ENCODE measurements around the gene MAS1.
"Not testable (repeated sequence)": the region's sequence is repeated elsewhere in the genome, so short reads cannot be mapped to it uniquely, and the experiment has no call there.

MAS1 gene

GRCh38 chr6:159890792-159891191, at the start of gene MAS1:
Gene MAS1 (plus strand): TSS chr6:159890988. CDS start chr6:159906956, 15,968 bp downstream.
- no peak for DNase-seq

- DNase-seq: no peak
These were observed 48.8 kb upstream of the MAS1 start for GRCh38 chr6:159842035-159842434.

GRCh38 chr6:159844737-159845645, 45.8 kb upstream of the MAS1 start:
- peak; percentile 64 for DNase-seq

- not testable (repeated sequence) for DNase-seq
These were observed 42.2 kb upstream of the MAS1 start for GRCh38 chr6:159848552-159848951.

GRCh38 chr6:159849851-159850250, 40.9 kb upstream of the MAS1 start:
- DNase-seq: not testable (repeated sequence)

GRCh38 chr6:159852877-159853276, 37.9 kb upstream of the MAS1 start:
- peak; percentile 40 for DNase-seq

GRCh38 chr6:159853754-159854153, 37.0 kb upstream of the MAS1 start:
- no peak for DNase-seq

GRCh38 chr6:159854959-159855358, 35.8 kb upstream of the MAS1 start:
- no peak for DNase-seq

GRCh38 chr6:159858259-159858658, 32.5 kb upstream of the MAS1 start:
- DNase-seq: no peak

- no peak for DNase-seq
These were observed 30.3 kb upstream of the MAS1 start for GRCh38 chr6:159860482-159860881.

- no peak for DNase-seq
These were observed 28.7 kb upstream of the MAS1 start for GRCh38 chr6:159862103-159862502.

GRCh38 chr6:159863341-159863740, 27.4 kb upstream of the MAS1 start:
- peak; percentile 78 for DNase-seq

GRCh38 chr6:159865226-159865920, 25.4 kb upstream of the MAS1 start:
- no peak for DNase-seq

- DNase-seq: no peak
These were observed 24.2 kb upstream of the MAS1 start for GRCh38 chr6:159866286-159867247.

- DNase-seq: no peak
These were observed 19.5 kb upstream of the MAS1 start for GRCh38 chr6:159871241-159871640.

- DNase-seq: no peak
These were observed 18.9 kb upstream of the MAS1 start for GRCh38 chr6:159871906-159872305.

- peak; percentile 36 for DNase-seq
These were observed 16.4 kb upstream of the MAS1 start for GRCh38 chr6:159874435-159874834.

- DNase-seq: peak; percentile 54
These were observed 15.6 kb upstream of the MAS1 start for GRCh38 chr6:159875194-159875593.

GRCh38 chr6:159876242-159876641, 14.5 kb upstream of the MAS1 start:
- DNase-seq: no peak

- no peak for DNase-seq
These were observed 13.5 kb upstream of the MAS1 start for GRCh38 chr6:159877256-159877808.

GRCh38 chr6:159878341-159878740, 12.4 kb upstream of the MAS1 start:
- no peak for DNase-seq

GRCh38 chr6:159879856-159880255, 10.9 kb upstream of the MAS1 start:
- no peak for DNase-seq

Data from NCI-H1092 treated with DMSO at 0.1 percent for 48 hours (cell line).